ENCODE results near the gene SORCS1.

SORCS1 gene

GRCh38 chr10:106734220-106734619 lies 430.3 kb downstream of the SORCS1 start:
- DNase-seq (ENCODE audit: low spot score), result no peak

DNA sequence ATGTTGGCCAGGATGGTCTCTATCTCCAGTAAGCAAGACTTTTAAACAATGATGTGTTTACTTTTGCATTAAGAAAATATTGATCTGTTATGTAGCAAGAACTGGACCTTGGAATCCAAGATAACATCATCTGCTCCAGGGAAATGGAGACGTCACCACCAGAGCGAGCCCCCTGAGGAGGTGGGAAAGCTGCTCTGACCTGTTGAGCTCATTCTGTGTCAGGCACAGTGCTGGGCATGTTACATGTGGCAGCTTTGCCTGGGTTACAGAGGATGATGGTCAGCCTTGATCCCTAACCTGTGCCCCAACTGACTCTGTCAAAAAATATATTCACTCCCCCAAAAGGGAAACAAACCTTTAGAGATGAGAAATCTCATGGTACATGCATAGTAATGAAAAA lies 436.3 kb downstream of the SORCS1 start:
- no peak for DNase-seq (ENCODE audit: low spot score)

DNA sequence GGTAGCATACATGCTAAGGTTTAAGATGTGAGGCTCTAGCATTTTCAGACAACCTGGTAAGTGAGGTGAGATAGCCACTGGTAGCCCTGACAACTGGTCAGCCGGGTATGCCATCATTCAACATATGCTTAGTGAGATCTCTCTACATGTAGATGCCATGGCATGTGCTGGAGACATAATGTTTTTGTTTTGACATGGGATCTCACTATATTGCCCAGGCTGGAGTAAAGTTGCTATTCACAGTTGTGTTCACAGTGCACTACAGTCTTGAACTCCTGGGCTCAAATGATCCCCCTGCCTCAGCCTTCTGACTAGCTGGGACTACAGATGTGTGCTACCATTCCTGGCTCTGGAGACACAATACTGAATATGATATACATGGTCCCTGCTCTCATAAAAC lies 437.3 kb downstream of the SORCS1 start:
- no peak for DNase-seq (ENCODE audit: low spot score)

GRCh38 chr10:106722524-106722923 lies 442.0 kb downstream of the SORCS1 start:
- no peak for DNase-seq (ENCODE audit: low spot score)

GRCh38 chr10:106720683-106721082 lies 443.8 kb downstream of the SORCS1 start:
- no peak for DNase-seq (ENCODE audit: low spot score)

DNA sequence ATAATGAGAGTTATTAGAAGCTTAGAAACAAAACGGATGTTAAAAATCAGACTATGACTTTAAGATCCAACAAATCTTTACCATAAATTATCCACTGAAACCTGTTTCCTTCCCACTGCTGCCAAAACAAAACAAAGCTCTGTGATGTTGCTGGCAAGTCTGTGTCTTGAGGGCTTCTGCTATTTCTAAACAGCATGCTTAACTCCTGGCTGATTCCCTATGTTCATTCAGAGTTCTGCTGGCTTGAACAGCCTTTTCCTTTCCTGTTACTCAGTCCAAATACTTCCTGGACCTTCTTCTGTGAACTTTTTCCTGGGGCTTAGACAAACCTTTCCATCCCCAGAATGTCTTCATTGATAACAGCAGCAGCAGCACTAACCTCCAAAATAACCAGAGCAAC lies 448.1 kb downstream of the SORCS1 start:
- no peak for DNase-seq (ENCODE audit: low spot score)

GRCh38 chr10:106714734-106715555 lies 449.6 kb downstream of the SORCS1 start:
- DNase-seq (ENCODE audit: low spot score), result no peak

- no peak for DNase-seq (ENCODE audit: low spot score)
Measured at GRCh38 chr10:106713846-106714245, 450.7 kb downstream of the SORCS1 start.

GRCh38 chr10:106712988-106713387 lies 451.5 kb downstream of the SORCS1 start:
- no peak for DNase-seq (ENCODE audit: low spot score)

DNA sequence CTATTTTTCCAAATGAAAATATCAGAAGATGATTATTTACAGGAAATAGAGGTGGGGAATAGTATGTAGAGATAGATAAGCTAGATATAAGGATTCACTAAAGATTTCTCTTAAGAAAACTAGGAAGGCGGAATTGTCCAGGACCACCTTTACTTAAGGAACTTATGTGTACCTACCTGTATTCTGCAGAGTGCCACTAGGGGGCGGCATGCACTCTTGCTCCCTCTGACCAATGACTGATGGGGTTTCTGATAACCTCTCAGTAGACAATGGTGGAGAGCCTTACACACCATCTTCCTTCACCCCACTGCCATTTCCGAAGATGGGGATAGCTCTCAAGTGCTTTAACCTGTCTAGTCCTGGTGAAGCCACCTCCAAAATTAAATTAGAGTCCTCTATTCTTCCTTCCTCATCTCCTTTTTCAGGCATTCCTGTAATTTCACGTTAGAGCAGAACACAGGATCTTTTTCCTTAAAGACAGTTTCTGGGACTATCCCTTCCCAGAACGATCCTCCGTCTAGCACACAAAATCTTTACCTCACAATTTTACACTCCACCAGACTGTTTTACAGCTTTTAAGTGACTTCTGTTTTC lies 453.1 kb downstream of the SORCS1 start:
- peak; percentile 11 for DNase-seq (ENCODE audit: low spot score)

- no peak for DNase-seq (ENCODE audit: low spot score)
Measured at GRCh38 chr10:106708506-106708905, 456.0 kb downstream of the SORCS1 start.

GRCh38 chr10:106707657-106708056 lies 456.8 kb downstream of the SORCS1 start:
- no peak for DNase-seq (ENCODE audit: low spot score)

GRCh38 chr10:106706127-106706526 lies 458.4 kb downstream of the SORCS1 start:
- DNase-seq (ENCODE audit: low spot score), result no peak

GRCh38 chr10:106705681-106706100 lies 458.8 kb downstream of the SORCS1 start:
- peak; percentile 13 for DNase-seq (ENCODE audit: low spot score)

GRCh38 chr10:106696239-106696638 lies 468.3 kb downstream of the SORCS1 start:
- no peak for DNase-seq (ENCODE audit: low spot score)

DNA sequence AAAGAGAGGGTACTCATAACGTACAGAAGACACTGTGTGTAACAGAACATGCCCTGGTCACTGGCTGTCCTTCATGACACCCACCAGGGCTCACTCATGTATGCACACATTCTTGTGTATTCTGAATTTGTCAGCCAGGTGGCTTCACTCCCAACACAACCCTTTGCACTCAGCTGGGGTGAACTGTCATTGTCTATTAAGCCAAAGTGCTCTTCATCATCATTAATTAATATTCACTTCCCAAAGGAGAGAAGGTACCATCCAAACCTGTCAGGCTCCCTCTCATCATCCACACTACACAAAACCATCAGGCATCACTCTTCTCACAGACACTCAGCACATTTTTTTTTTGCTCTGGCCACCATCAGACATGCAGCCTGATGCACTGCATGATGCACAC lies 469.8 kb downstream of the SORCS1 start:
- DNase-seq (ENCODE audit: low spot score), result no peak

GRCh38 chr10:106682175-106682574 lies 482.3 kb downstream of the SORCS1 start:
- no peak for DNase-seq (ENCODE audit: low spot score)

DNA sequence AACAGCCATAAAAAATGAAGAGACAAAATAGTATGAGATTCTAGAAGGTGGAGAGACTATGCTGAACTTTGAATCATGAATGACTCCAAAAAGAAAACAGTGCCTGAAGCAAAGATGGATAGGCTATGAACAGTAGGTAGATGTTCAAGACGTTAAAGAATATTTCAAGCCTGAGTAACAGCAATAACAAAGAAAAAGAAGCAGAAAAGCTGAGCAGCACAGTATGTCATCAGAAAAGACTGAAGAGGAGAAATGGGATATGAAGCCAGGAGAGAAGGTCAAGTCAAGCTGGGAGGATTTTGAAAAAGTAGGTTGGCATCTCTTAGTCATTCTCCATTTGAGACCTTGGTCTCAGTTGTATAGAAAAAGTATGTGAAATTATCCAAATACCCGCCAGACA lies 484.4 kb downstream of the SORCS1 start:
- no peak for DNase-seq (ENCODE audit: low spot score)

- DNase-seq (ENCODE audit: low spot score), result no peak
Measured at GRCh38 chr10:106679314-106679713, 485.2 kb downstream of the SORCS1 start.

- no peak for DNase-seq (ENCODE audit: low spot score)
Measured at GRCh38 chr10:106672517-106673175, 491.9 kb downstream of the SORCS1 start.

GRCh38 chr10:106661767-106662140 lies 502.8 kb downstream of the SORCS1 start:
- no peak for DNase-seq (ENCODE audit: low spot score)

GRCh38 chr10:106661133-106661766 lies 503.3 kb downstream of the SORCS1 start:
- no peak for DNase-seq (ENCODE audit: low spot score)

- no peak for DNase-seq (ENCODE audit: low spot score)
Measured at GRCh38 chr10:106660550-106660949, 504.0 kb downstream of the SORCS1 start.

All from HuH-7.5 (cell line).